NCI-H2081 (cell line): ENCODE measurements around the gene B3GNT2.
"Not testable (repeated sequence)": the region's sequence is repeated elsewhere in the genome, so short reads cannot be mapped to it uniquely, and the experiment has no call there.

Experiments used
- DNase-seq, 2 experiments: peaks; one replicate each; lab custom pipeline; 2025; lab: John Stamatoyannopoulos, UW

Gene B3GNT2

GRCh38 chr2:62185475-62186155 lies 10.3 kb upstream of the B3GNT2 start:
- DNase-seq: no peak

- no peak for DNase-seq
Measured at GRCh38 chr2:62186156-62186905, 9.6 kb upstream of the B3GNT2 start.

- DNase-seq: no peak
Measured at GRCh38 chr2:62187246-62187645, 8.7 kb upstream of the B3GNT2 start.

GRCh38 chr2:62188416-62188815 lies 7.5 kb upstream of the B3GNT2 start:
- DNase-seq: no peak

GRCh38 chr2:62189196-62189595 lies 6.7 kb upstream of the B3GNT2 start:
- DNase-seq: no peak

GRCh38 chr2:62192811-62193210 lies 3.1 kb upstream of the B3GNT2 start:
- DNase-seq: no peak

GRCh38 chr2:62194558-62195420 lies 1.1 kb upstream of the B3GNT2 start:
- no peak for DNase-seq

GRCh38 chr2:62196278-62196901 lies 475 bp downstream of the B3GNT2 start:
- DNase-seq: peak; percentile 61 to 66

- DNase-seq: peak in 1 of 2 experiments; percentile 27
Measured at GRCh38 chr2:62197011-62197924, 1.4 kb downstream of the B3GNT2 start.

- no peak for DNase-seq
Measured at GRCh38 chr2:62197925-62198633, 2.2 kb downstream of the B3GNT2 start.

- not testable (repeated sequence) for DNase-seq
Measured at GRCh38 chr2:62198854-62199253, 2.9 kb downstream of the B3GNT2 start.

GRCh38 chr2:62199392-62200125 lies 3.6 kb downstream of the B3GNT2 start:
- peak in 1 of 2 experiments; percentile 17 for DNase-seq

- no peak for DNase-seq
Measured at GRCh38 chr2:62200291-62200841, 4.5 kb downstream of the B3GNT2 start.

GRCh38 chr2:62200868-62201267 lies 5.0 kb downstream of the B3GNT2 start:
- no peak for DNase-seq

- peak in 1 of 2 experiments; percentile 65 for DNase-seq
Measured at GRCh38 chr2:62201307-62201706, 5.4 kb downstream of the B3GNT2 start.

- no peak for DNase-seq
Measured at GRCh38 chr2:62202019-62202722, 6.3 kb downstream of the B3GNT2 start.

- DNase-seq: no peak
Measured at GRCh38 chr2:62202729-62203128, 6.8 kb downstream of the B3GNT2 start.

GRCh38 chr2:62203459-62203858 lies 7.5 kb downstream of the B3GNT2 start:
- no peak for DNase-seq
